Gastrocnemius medialis (tissue), 4 donors: ENCODE data around the gene EXOG. TPM values are rescaled to one million over a fixed set of nuclear protein-coding genes. Genes with fewer than 3 reads are reported as not detected.

Experiments used
- ATAC-seq, 2 donors: fragments of 150-250 bp; one replicate each; pipeline ENCODE4 v1.9.1; 2016
- DNase-seq, 2 donors: peaks; one replicate each; pipeline ENCODE4 v3.0.0-alpha.2; 2019
- H3K27ac ChIP-seq, 4 donors: fragments of 200-600 bp; sonication (generic); 1 replicate in 1 of 4; 2 replicates in 3 of 4; pipeline ENCODE4 v1.5.1; 2016 to 2018; ENCODE audit warnings: mild to moderate bottlenecking in 2 of 4, moderate library complexity in 1 of 4
- H3K27me3 ChIP-seq, 3 donors: fragments of 200-600 bp; sonication (generic) in 2 of 3; 1 replicate in 1 of 3; 2 replicates in 2 of 3; pipeline versions ENCODE4 v1.5.1 to v1.6.0; 2016 to 2019; ENCODE audit warnings: mild to moderate bottlenecking in 1 of 3, moderate library complexity in 1 of 3
- H3K36me3 ChIP-seq, 2 donors: fragments of 200-600 bp; sonication (generic) in 1 of 2; one replicate each; pipeline ENCODE4 v1.5.1; 2017 to 2018
- H3K4me1 ChIP-seq, 2 donors: fragments of 200-600 bp; sonication (generic) in 1 of 2; one replicate each; pipeline ENCODE4 v1.5.1; 2016 to 2017; ENCODE audit warnings: mild to moderate bottlenecking in 2 of 2
- H3K4me3 ChIP-seq, 4 donors: fragments of 200-600 bp; sonication (generic) in 3 of 4; 1 replicate in 1 of 4; 2 replicates in 3 of 4; pipeline ENCODE4 v1.5.1; 2016 to 2019; ENCODE audit warnings: mild to moderate bottlenecking in 2 of 4
- H3K9me3 ChIP-seq, 3 donors: fragments of 200-600 bp; sonication (generic) in 2 of 3; 1 replicate in 1 of 3; 2 replicates in 2 of 3; pipeline ENCODE4 v1.5.1; 2016 to 2019
- POLR2A ChIP-seq, 2 donors: fragments of 450-650 bp; IDR thresholded peaks; one replicate each; pipeline ENCODE4 v1.6.1; 2017; ENCODE audit warnings: antibody characterized with exemption in 2 of 2, mild to moderate bottlenecking in 2 of 2, moderate library complexity in 2 of 2
- in situ Hi-C, 4 donors: fragments of 200-750 bp; cut with MboI; loops; one replicate each; pipeline versions ENCODE4 v1.15.0 to v1.8.0; 2017; ENCODE audit warnings: low sequenced_read_pairs in 4 of 4
- intact Hi-C: fragments of 100-400 bp; cut with DNase I; formaldehyde crosslinking; loops from one replicate; pipeline ENCODE4 v1.15.1; 2023; ENCODE audit warnings: low total_unique reads
- total RNA-seq, 4 donors: library from RNA; depleted of rRNA; stranded (reverse); fragments of >200 nt; gene quantifications; one replicate each; pipeline versions ENCODE4 v1.1.0 to v1.2.3, GENCODE V29; 2016
- TF ChIP-seq, protein P1 (sequence below), 5 experiments: fragments of 450-650 bp in 3 of 5; fragments of 200-600 bp in 2 of 5; sonication (generic) in 2 of 5; IDR thresholded peaks in 4 of 5; conservative IDR thresholded peaks in 1 of 5; 1 replicate in 4 of 5; 2 replicates in 1 of 5; pipeline ENCODE4 v1.5.1; 2016 to 2019; ENCODE audit warnings: antibody characterized with exemption in 5 of 5, mild to moderate bottlenecking in 3 of 5, moderate library complexity in 3 of 5

Gene EXOG
- total RNA-seq, 4 donors from 2014 or later, result 1.6 to 6.5 (median 2.2) TPM

GRCh38 chr3:38487323-38487722 is 8.8 kb upstream of the EXOG start:
- Histone ChIP-seq H3K4me3 (no peak overlapping the region), H3K9me3 (no peaks in the 10 kb centered on the region), H3K36me3 (peaks cover 0 to 19% of the 10 kb centered on the region in 2 donors), H3K4me1 (peaks cover 21 to 44% of the 10 kb centered on the region in 2 donors), H3K27me3 (no peaks in the 10 kb centered on the region), H3K27ac (peak overlapping the region in 2 of 4 donors; percentile 31 to 56)
- in situ Hi-C loops (loop anchor here in 3 of 4 donors (25.0 kb wide), 1 partner anchor 350 kb away; the partner anchor contains the start of genes ACAA1 (in 3 of the 3) and MYD88 (in 3 of the 3)), intact Hi-C loops (loop anchor here (10.0 kb wide), 1 partner anchor 353 kb away; the partner anchor contains the start of genes ACAA1 and MYD88)
- ATAC-seq (peak; percentile 48 to 68), DNase-seq (no peak)
- TF ChIP-seq, protein P1, sequence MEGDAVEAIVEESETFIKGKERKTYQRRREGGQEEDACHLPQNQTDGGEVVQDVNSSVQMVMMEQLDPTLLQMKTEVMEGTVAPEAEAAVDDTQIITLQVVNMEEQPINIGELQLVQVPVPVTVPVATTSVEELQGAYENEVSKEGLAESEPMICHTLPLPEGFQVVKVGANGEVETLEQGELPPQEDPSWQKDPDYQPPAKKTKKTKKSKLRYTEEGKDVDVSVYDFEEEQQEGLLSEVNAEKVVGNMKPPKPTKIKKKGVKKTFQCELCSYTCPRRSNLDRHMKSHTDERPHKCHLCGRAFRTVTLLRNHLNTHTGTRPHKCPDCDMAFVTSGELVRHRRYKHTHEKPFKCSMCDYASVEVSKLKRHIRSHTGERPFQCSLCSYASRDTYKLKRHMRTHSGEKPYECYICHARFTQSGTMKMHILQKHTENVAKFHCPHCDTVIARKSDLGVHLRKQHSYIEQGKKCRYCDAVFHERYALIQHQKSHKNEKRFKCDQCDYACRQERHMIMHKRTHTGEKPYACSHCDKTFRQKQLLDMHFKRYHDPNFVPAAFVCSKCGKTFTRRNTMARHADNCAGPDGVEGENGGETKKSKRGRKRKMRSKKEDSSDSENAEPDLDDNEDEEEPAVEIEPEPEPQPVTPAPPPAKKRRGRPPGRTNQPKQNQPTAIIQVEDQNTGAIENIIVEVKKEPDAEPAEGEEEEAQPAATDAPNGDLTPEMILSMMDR (IDR thresholded peaks at IDR 0.05 in 4 of 5, conservative IDR thresholded peaks at IDR 0.05 in 1 of 5), result no peak
- no peak for TF ChIP-seq POLR2A (IDR thresholded peaks at IDR 0.05)

- no peaks in the 10 kb centered on the region for H3K27me3 ChIP-seq
- peaks cover 30 to 54% of the 10 kb centered on the region in 2 donors for H3K4me1 ChIP-seq
These were observed 7.2 kb upstream of the EXOG start for GRCh38 chr3:38488949-38489348.

DNA sequence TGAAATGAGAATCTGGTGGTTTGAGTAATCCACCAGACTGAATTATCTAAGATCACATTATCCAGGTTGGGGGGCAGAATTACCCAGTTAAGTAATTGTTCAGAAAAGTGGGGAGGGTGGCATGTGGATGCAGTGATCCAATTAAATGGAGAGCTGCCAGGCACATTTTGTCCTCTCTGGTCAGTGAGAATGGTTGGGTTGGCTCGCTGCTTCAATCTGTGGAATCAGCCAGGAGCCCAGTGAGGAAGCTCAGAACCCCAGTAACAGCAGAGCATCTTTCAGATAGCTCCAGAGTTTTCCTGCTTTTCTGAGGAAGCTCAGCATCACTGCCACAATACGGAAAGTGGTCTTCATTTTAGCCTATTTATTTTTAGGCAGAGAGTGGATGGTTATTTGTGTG is 6.4 kb upstream of the EXOG start:
- no peaks in the 10 kb centered on the region for H3K27me3 ChIP-seq
- H3K4me1 ChIP-seq, result peaks cover 30 to 54% of the 10 kb centered on the region in 2 donors
- ATAC-seq (peak in 1 of 2 donors; percentile 65), DNase-seq (no peak)
- no peaks in the 10 kb centered on the region for H3K9me3 ChIP-seq
- intact Hi-C loops (loop anchor here (10.0 kb wide), 1 partner anchor 355 kb away; the partner anchor contains the start of genes ACAA1 and MYD88), in situ Hi-C loops (loop anchor here in 3 of 4 donors (25.0 kb wide), 1 partner anchor 352 kb away; the partner anchor contains the start of genes ACAA1 (in 3 of the 3) and MYD88 (in 3 of the 3))
- peak overlapping the region in 2 of 4 donors; percentile 5 to 21 for H3K27ac ChIP-seq
- H3K4me3 ChIP-seq, result no peak overlapping the region
- H3K36me3 ChIP-seq, result no peaks in the 10 kb centered on the region
- no peak for TF ChIP-seq POLR2A (IDR thresholded peaks at IDR 0.05)
- TF ChIP-seq, protein P1 (IDR thresholded peaks at IDR 0.05 in 4 of 5, conservative IDR thresholded peaks at IDR 0.05 in 1 of 5), result no peak

More at GRCh38 chr3:38488949-38489348, 7.2 kb upstream of the EXOG start:
- no peak for ATAC-seq
- no peak overlapping the region for H3K27ac ChIP-seq
- H3K9me3 ChIP-seq, result no peaks in the 10 kb centered on the region
- intact Hi-C loops (loop anchor here (10.0 kb wide), 1 partner anchor 354 kb away; the partner anchor contains the start of genes ACAA1 and MYD88), in situ Hi-C loops (loop anchor here in 3 of 4 donors (25.0 kb wide), 1 partner anchor 352 kb away; the partner anchor contains the start of genes ACAA1 (in 3 of the 3) and MYD88 (in 3 of the 3))
- DNase-seq, result no peak
- H3K36me3 ChIP-seq, result peaks cover 0 to 5% of the 10 kb centered on the region in 2 donors
- TF ChIP-seq, protein P1 (IDR thresholded peaks at IDR 0.05 in 4 of 5, conservative IDR thresholded peaks at IDR 0.05 in 1 of 5), result no peak
- TF ChIP-seq POLR2A (IDR thresholded peaks at IDR 0.05), result no peak
- H3K4me3 ChIP-seq, result no peak overlapping the region

- intact Hi-C loops, result no loop called here
These were observed 5.7 kb upstream of the EXOG start for GRCh38 chr3:38490281-38491030.

More at GRCh38 chr3:38490281-38491030, 5.7 kb upstream of the EXOG start:
- TF ChIP-seq, protein P1 (IDR thresholded peaks at IDR 0.05 in 4 of 5, conservative IDR thresholded peaks at IDR 0.05 in 1 of 5), result no peak
- TF ChIP-seq POLR2A (IDR thresholded peaks at IDR 0.05), result no peak
- in situ Hi-C loops, result loop anchor here in 3 of 4 donors (25.0 kb wide), 1 partner anchor 353 kb away; the partner anchor contains the start of genes ACAA1 (in 3 of the 3) and MYD88 (in 3 of the 3)
- H3K36me3 ChIP-seq, result no peaks in the 10 kb centered on the region
- H3K27me3 ChIP-seq, result no peaks in the 10 kb centered on the region
- no peaks in the 10 kb centered on the region for H3K9me3 ChIP-seq
- no peak for DNase-seq
- peaks cover 30 to 54% of the 10 kb centered on the region in 2 donors for H3K4me1 ChIP-seq
- no peak for ATAC-seq
- H3K4me3 ChIP-seq, result no peak overlapping the region
- H3K27ac ChIP-seq, result peak overlapping the region in 1 of 4 donors; percentile 21
